Measurements from ENCODE around the gene ZC3H15. TPM values are rescaled to one million over a fixed set of nuclear protein-coding genes. Genes with fewer than 3 reads are reported as not detected.

The ZC3H15 gene
- total RNA-seq, 4 donors from 2014 or later: 43.2 to 98.4 (median 51.0) TPM

DNA sequence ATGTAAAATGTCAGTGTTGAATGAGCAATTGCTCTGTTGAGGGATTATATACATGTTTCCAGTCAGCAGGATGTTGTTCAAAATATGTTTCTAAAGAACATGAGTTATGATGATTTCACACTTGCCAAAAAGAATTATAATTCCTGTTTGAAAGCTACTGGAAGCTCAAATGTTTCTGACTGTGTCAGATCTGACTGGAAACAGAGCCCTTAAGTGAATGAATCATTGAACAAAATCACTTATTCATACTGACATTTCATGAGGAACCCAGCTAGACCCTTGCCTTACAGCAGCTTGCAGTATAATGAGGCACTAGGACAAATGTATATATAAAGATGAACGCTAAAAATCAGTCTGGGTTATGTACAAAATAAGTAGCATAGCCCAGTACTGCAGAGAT, 68.4 kb downstream of the ZC3H15 start:
- in situ Hi-C loops (cut with MboI; ENCODE audit: low pct_ligation_motif_present in 1 of 4, low pct_unique_long_range_greater_than_20kb in 1 of 4, low sequenced_read_pairs in 3 of 4): no loop called here
- Histone ChIP-seq H3K27me3 (no peaks in the 10 kb centered on the region), H3K36me3 (no peaks in the 10 kb centered on the region), H3K9me3 (no peaks in the 10 kb centered on the region), H3K4me3 (no peak overlapping the region), H3K27ac (no peak overlapping the region), H3K4me1 (no peaks in the 10 kb centered on the region)
- WGBS, 2 donors (ENCODE audit: low coverage in 1 of 2): 65% methylated on average over 1 of the region's 1 CpG; no CpG with 5 or more reads in 1 of the 2 donors
- no peak for DNase-seq
- no peak for TF ChIP-seq POLR2A (IDR thresholded peaks at IDR 0.05)
- no peak for TF ChIP-seq EP300 (IDR thresholded peaks at IDR 0.05; ENCODE audit: low read depth)
- TF ChIP-seq, protein P1, sequence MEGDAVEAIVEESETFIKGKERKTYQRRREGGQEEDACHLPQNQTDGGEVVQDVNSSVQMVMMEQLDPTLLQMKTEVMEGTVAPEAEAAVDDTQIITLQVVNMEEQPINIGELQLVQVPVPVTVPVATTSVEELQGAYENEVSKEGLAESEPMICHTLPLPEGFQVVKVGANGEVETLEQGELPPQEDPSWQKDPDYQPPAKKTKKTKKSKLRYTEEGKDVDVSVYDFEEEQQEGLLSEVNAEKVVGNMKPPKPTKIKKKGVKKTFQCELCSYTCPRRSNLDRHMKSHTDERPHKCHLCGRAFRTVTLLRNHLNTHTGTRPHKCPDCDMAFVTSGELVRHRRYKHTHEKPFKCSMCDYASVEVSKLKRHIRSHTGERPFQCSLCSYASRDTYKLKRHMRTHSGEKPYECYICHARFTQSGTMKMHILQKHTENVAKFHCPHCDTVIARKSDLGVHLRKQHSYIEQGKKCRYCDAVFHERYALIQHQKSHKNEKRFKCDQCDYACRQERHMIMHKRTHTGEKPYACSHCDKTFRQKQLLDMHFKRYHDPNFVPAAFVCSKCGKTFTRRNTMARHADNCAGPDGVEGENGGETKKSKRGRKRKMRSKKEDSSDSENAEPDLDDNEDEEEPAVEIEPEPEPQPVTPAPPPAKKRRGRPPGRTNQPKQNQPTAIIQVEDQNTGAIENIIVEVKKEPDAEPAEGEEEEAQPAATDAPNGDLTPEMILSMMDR (IDR thresholded peaks at IDR 0.05): no peak
- TF ChIP-seq POLR2AphosphoS5 (IDR thresholded peaks at IDR 0.05): no peak
- intact Hi-C loops (cut with DNase I; ENCODE audit: low total_unique reads): no loop called here

DNA sequence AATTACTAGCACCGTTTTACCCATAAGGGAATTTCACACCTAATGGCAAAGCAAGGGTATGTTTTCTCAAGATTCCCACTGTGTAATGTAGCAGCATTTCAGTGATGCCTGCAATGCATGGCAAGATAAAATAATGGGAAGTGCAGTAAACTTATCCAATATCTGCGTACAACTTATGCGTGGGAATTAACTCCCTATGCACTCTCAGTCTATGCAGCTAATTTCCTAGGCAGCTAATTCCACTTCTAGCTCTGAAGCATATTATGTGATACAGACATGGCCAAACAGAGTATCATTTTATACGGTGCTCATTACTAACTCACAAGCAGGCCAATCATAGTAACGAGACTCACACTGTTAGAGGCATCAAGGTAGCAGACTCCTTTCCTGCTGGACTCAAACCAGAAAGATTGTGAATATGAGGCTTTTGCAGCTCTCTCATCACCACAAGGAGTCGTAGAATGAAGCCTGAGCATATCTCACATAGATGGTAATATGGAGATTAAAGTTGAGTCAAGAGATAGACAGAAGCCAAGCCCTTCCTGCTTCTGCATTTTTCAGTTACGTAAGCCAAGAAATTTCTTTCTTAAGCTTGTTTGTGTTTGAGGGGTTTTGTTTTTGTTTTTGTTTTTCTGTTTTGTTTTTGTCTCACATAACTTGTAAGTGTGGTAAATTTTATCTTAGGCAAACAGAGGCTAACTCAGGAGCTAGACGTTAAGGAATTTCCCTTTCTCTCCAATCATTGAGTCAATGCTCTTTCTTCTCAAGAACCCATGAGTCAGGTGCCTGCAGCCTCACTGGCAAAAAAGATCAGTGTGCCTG, 69.0 kb downstream of the ZC3H15 start:
- H3K9me3 ChIP-seq: no peaks in the 10 kb centered on the region
- intact Hi-C loops (cut with DNase I; ENCODE audit: low total_unique reads) (no loop called here), in situ Hi-C loops (cut with MboI; ENCODE audit: low pct_ligation_motif_present in 1 of 4, low pct_unique_long_range_greater_than_20kb in 1 of 4, low sequenced_read_pairs in 3 of 4) (no loop called here)
- H3K27me3 ChIP-seq: no peaks in the 10 kb centered on the region
- no peaks in the 10 kb centered on the region for H3K36me3 ChIP-seq
- no peak overlapping the region for H3K27ac ChIP-seq
- no peak overlapping the region for H3K4me3 ChIP-seq
- H3K4me1 ChIP-seq: no peaks in the 10 kb centered on the region
- no peak for DNase-seq
- WGBS, 2 donors (ENCODE audit: low coverage in 1 of 2): 65 to 73% methylated on average over 8 of the region's 8 CpGs
- TF ChIP-seq POLR2A (IDR thresholded peaks at IDR 0.05) (no peak), POLR2AphosphoS5 (IDR thresholded peaks at IDR 0.05) (no peak), EP300 (IDR thresholded peaks at IDR 0.05; ENCODE audit: low read depth) (no peak)
- TF ChIP-seq, protein P1 (IDR thresholded peaks at IDR 0.05): no peak

DNA sequence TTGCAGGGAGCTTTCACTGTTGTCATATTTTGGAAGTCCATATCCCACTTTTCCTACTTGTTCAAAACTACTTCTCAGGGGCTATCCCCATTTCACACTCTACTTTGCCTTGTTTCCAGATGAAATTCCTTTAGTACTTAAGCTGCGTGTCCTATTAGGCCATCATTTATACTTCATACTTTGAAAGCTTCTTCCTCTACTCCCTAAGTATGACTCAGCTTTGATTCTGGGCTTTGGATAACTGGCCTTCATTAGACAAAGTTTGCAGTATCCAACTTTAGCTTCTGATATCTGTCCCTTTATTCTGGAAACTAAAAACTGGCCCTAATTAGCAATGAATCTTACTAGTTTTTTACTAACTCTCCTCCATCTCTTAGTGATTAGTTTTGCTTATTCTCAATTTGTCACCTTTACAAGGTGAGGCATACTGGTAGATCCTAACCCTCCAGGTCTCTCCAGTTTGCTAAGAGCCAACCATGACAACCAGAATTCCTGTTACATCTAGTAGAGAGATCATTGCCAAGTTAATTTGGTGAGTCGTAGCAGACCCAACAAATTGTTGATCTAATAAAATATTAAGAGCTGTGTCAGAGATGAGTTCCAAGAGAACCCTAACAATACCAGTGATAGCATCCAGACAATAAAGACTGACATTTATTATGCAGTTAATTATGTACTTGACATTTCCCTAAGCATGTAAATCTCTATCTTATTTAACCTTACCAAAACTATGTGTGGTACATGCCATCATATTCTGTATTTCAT, 72.6 kb downstream of the ZC3H15 start:
- in situ Hi-C loops (cut with MboI; ENCODE audit: low pct_ligation_motif_present in 1 of 4, low pct_unique_long_range_greater_than_20kb in 1 of 4, low sequenced_read_pairs in 3 of 4) (no loop called here), intact Hi-C loops (cut with DNase I; ENCODE audit: low total_unique reads) (no loop called here)
- Histone ChIP-seq H3K36me3 (no peaks in the 10 kb centered on the region), H3K9me3 (no peaks in the 10 kb centered on the region), H3K4me1 (no peaks in the 10 kb centered on the region), H3K4me3 (no peak overlapping the region), H3K27ac (no peak overlapping the region), H3K27me3 (no peaks in the 10 kb centered on the region)
- no peak for DNase-seq
- TF ChIP-seq POLR2A (IDR thresholded peaks at IDR 0.05): no peak
- TF ChIP-seq EP300 (IDR thresholded peaks at IDR 0.05; ENCODE audit: low read depth): no peak
- TF ChIP-seq, protein P1 (IDR thresholded peaks at IDR 0.05): no peak
- 67 to 74% methylated on average over 2 of the region's 2 CpGs for WGBS, 2 donors (ENCODE audit: low coverage in 1 of 2)

Other genes starting within 250 kb of the ZC3H15 start
- 10 to 100 TPM; 28.9 to 67.0 (median 52.1) TPM for gene ITGAV, start 103.8 kb downstream of the ZC3H15 start, total RNA-seq
- gene FAM171B, start 207.8 kb downstream of the ZC3H15 start, total RNA-seq: 1 to 10 TPM; 2.0 to 3.6 (median 2.3) TPM